ENCODE results near the gene SMIM45.

The SMIM45 gene

GRCh38 chr22:41951898-41952474, at the start of gene SMIM45:
SMIM45 (plus strand) TSS chr22:41952150.
- no peak for DNase-seq

GRCh38 chr22:41902932-41903421, 49.0 kb upstream of the SMIM45 start:
- DNase-seq, result no peak

GRCh38 chr22:41904450-41905410, 47.2 kb upstream of the SMIM45 start:
- DNase-seq, result no peak

GRCh38 chr22:41905411-41906202, 46.3 kb upstream of the SMIM45 start:
- DNase-seq, result no peak

- no peak for DNase-seq
These were observed 45.1 kb upstream of the SMIM45 start for GRCh38 chr22:41906822-41907221.

- DNase-seq, result no peak
These were observed 44.2 kb upstream of the SMIM45 start for GRCh38 chr22:41907436-41908401.

- no peak for DNase-seq
These were observed 43.3 kb upstream of the SMIM45 start for GRCh38 chr22:41908411-41909309.

GRCh38 chr22:41909310-41910049, 42.5 kb upstream of the SMIM45 start:
- DNase-seq, result no peak

- peak; percentile 7 to 23 for DNase-seq
These were observed 41.6 kb upstream of the SMIM45 start for GRCh38 chr22:41910050-41911000.

GRCh38 chr22:41911001-41911611, 40.8 kb upstream of the SMIM45 start:
- no peak for DNase-seq

GRCh38 chr22:41912338-41913039, 39.5 kb upstream of the SMIM45 start:
- no peak for DNase-seq

GRCh38 chr22:41913040-41913719, 38.8 kb upstream of the SMIM45 start:
- no peak for DNase-seq

- no peak for DNase-seq
These were observed 38.0 kb upstream of the SMIM45 start for GRCh38 chr22:41913842-41914534.

GRCh38 chr22:41914611-41915034, 37.3 kb upstream of the SMIM45 start:
- DNase-seq, result no peak

- DNase-seq, result peak; percentile 18 to 20
These were observed 36.7 kb upstream of the SMIM45 start, which contains the start of gene SHISA8 for GRCh38 chr22:41915035-41915785. SHISA8 (minus strand) TSS chr22:41915074; CDS start chr22:41914667, 407 bp downstream.

Measured in Kasumi-1 (cell line).